Neural cell (in vitro differentiated cells): Measurements from ENCODE around the gene KRTAP1-4. TPM values are rescaled to one million over a fixed set of nuclear protein-coding genes. Genes with fewer than 3 reads are reported as not detected.

ENCODE experiments used
- H2AFZ ChIP-seq: fragments of 200-600, 300-800 bp; sonication (generic), shearing (Covaris generic); 2 replicates; pipeline ENCODE4 v1.6.0; 2014; ENCODE audit warnings: low read depth, mild to moderate bottlenecking, antibody characterized with exemption, low read length, moderate library complexity
- H3F3A ChIP-seq: fragments of 200-600 bp; shearing (Covaris generic); 2 replicates; pipeline ENCODE4 v1.6.1; 2016; ENCODE audit warnings: mild to moderate bottlenecking, moderate library complexity, mixed read lengths, antibody characterized with exemption, low read length; ENCODE audit not compliant: insufficient read depth, poor library complexity, severe bottlenecking
- H3K27ac ChIP-seq: fragments of 200-600, 300-800 bp; sonication (generic), shearing (Covaris generic); 2 replicates; pipeline ENCODE4 v1.5.1; 2014; ENCODE audit warnings: mild to moderate bottlenecking, low read length, moderate library complexity
- H3K27me3 ChIP-seq: fragments of 300-800, 200-600 bp; sonication (generic), shearing (Covaris generic); 2 replicates; pipeline ENCODE4 v1.6.0; 2014; ENCODE audit warnings: mild to moderate bottlenecking, low read depth, low read length, moderate library complexity; ENCODE audit not compliant: insufficient read depth
- H3K36me3 ChIP-seq: fragments of 300-800, 200-600 bp; sonication (generic), shearing (Covaris generic); 2 replicates; pipeline ENCODE4 v1.5.1; 2014; ENCODE audit warnings: mild to moderate bottlenecking, antibody characterized with exemption, low read length, moderate library complexity; ENCODE audit not compliant: insufficient read depth
- H3K4me2 ChIP-seq: fragments of 300-800, 200-600 bp; sonication (generic), shearing (Covaris generic); 2 replicates; pipeline ENCODE4 v1.6.0; 2014; ENCODE audit warnings: mild to moderate bottlenecking, low read length
- H3K4me3 ChIP-seq: fragments of 300-800, 200-600 bp; sonication (generic), shearing (Covaris generic); 2 replicates; pipeline ENCODE4 v1.5.1; 2014; ENCODE audit warnings: mild to moderate bottlenecking, low read length, moderate library complexity
- H3K79me2 ChIP-seq: fragments of 200-600 bp; shearing (Covaris generic); replicated peaks from 2 replicates; pipeline ENCODE4 v1.6.0; 2014; ENCODE audit warnings: mild to moderate bottlenecking, low read length, moderate library complexity; ENCODE audit not compliant: insufficient read depth
- H3K9ac ChIP-seq: fragments of 300-800, 200-600 bp; sonication (generic), shearing (Covaris generic); 2 replicates; pipeline ENCODE4 v1.6.1; 2016; ENCODE audit warnings: mild to moderate bottlenecking, low read length, mixed read lengths
- H3K9me2 ChIP-seq: fragments of 200-600 bp; shearing (Covaris generic); 2 replicates; pipeline ENCODE4 v1.6.1; 2016; ENCODE audit warnings: mild to moderate bottlenecking, low read length, mixed read lengths; ENCODE audit not compliant: insufficient read depth
- H3K9me3 ChIP-seq: fragments of 200-600, 300-800 bp; sonication (generic), shearing (Covaris generic); 2 replicates; pipeline ENCODE4 v1.6.1; 2016; ENCODE audit warnings: mild to moderate bottlenecking, mixed run types, low read length, moderate library complexity, mixed read lengths
- H4K20me1 ChIP-seq: fragments of 200-600 bp; shearing (Covaris generic); 2 replicates; pipeline ENCODE4 v1.6.1; 2016; ENCODE audit warnings: mild to moderate bottlenecking, mixed run types; ENCODE audit not compliant: insufficient read depth
- CTCF ChIP-seq: fragments of 450-650 bp; IDR thresholded peaks from 2 replicates; pipeline ENCODE4 v1.5.1; 2014; ENCODE audit warnings: antibody characterized with exemption, mild to moderate bottlenecking, moderate library complexity; ENCODE audit not compliant: poor library complexity, severe bottlenecking
- EP300 ChIP-seq: fragments of 450-650 bp; conservative IDR thresholded peaks from 2 replicates; pipeline ENCODE4 v1.6.1; 2014; ENCODE audit warnings: antibody characterized with exemption, mild to moderate bottlenecking, moderate library complexity; ENCODE audit not compliant: poor library complexity, severe bottlenecking
- EZH2 ChIP-seq: fragments of 200-600, 300-800 bp; shearing (Covaris generic), sonication (generic); IDR thresholded peaks from 2 replicates; pipeline ENCODE4 v1.6.1; 2014; ENCODE audit warnings: antibody characterized with exemption, low read length, borderline replicate concordance, mild to moderate bottlenecking; ENCODE audit not compliant: insufficient read depth, poor library complexity, severe bottlenecking
- MXI1 ChIP-seq: fragments of 450-650 bp; conservative IDR thresholded peaks from 2 replicates; pipeline ENCODE4 v1.6.1; 2014; ENCODE audit warnings: antibody characterized with exemption, mild to moderate bottlenecking; ENCODE audit not compliant: poor library complexity, severe bottlenecking
- POLR2AphosphoS5 ChIP-seq: IDR thresholded peaks from 2 replicates; pipeline ENCODE4 v1.6.1; 2012
- RAD21 ChIP-seq: fragments of 450-650 bp; conservative IDR thresholded peaks from 2 replicates; pipeline ENCODE4 v1.6.1; 2014; ENCODE audit warnings: antibody characterized with exemption, mild to moderate bottlenecking, moderate library complexity
- SMC3 ChIP-seq: fragments of 450-650 bp; conservative IDR thresholded peaks from 2 replicates; pipeline ENCODE4 v1.6.1; 2014; ENCODE audit warnings: antibody characterized with exemption, mild to moderate bottlenecking, moderate library complexity; ENCODE audit not compliant: poor library complexity
- TAF1 ChIP-seq: IDR thresholded peaks from 2 replicates; pipeline ENCODE4 v1.6.1; 2012; ENCODE audit warnings: low read depth
- polyA plus RNA-seq: library from polyadenylated mRNA; depleted of rRNA; stranded (reverse); fragments of >200 nt; gene quantifications from 2 replicates; pipeline ENCODE4 v1.2.3, GENCODE V29; 2014
- TF ChIP-seq, protein P1 (sequence below): IDR thresholded peaks from 2 replicates; pipeline ENCODE4 v1.6.1; 2012; ENCODE audit warnings: borderline replicate concordance

The KRTAP1-4 gene
- polyA plus RNA-seq, 1 donor from 2014 or later: not detected

- H3K4me3 ChIP-seq: no peak within 1 kb of the TSS
- no peak within 1 kb of the TSS for H3K9ac ChIP-seq
- H4K20me1 ChIP-seq: no peaks in the 10 kb centered on the region
- H3K9me2 ChIP-seq: no peaks in the 10 kb centered on the region
- H3F3A ChIP-seq: no peaks in the 10 kb centered on the region
- no peak within 1 kb of the TSS for H2AFZ ChIP-seq
- no peaks in the 10 kb centered on the region for H3K36me3 ChIP-seq
- no peaks in the 10 kb centered on the region for H3K27me3 ChIP-seq
- TF ChIP-seq TAF1: no peak
- no peak for TF ChIP-seq POLR2AphosphoS5
- TF ChIP-seq SMC3: no peak
- TF ChIP-seq MXI1: no peak
- no peak for TF ChIP-seq EP300
- TF ChIP-seq EZH2: no peak
- TF ChIP-seq RAD21: no peak
- no peak for TF ChIP-seq CTCF
- H3K4me2 ChIP-seq: no peak within 1 kb of the TSS
- no peak within 1 kb of the TSS for H3K27ac ChIP-seq
- H3K9me3 ChIP-seq: no peaks in the 10 kb centered on the region
- no peaks in the 10 kb centered on the region for H3K79me2 ChIP-seq
Measured at GRCh38 chr17:41008811-41009210, 21.2 kb downstream of the KRTAP1-4 start, which contains the start of gene KRTAP3-1. KRTAP3-1 (minus strand) TSS chr17:41009128; CDS start chr17:41009074, 54 bp downstream.

- Histone ChIP-seq H3K9me3 (no peaks in the 10 kb centered on the region), H3K79me2 (no peaks in the 10 kb centered on the region), H3K9me2 (no peaks in the 10 kb centered on the region), H3K36me3 (no peaks in the 10 kb centered on the region), H3K4me2 (no peak overlapping the region), H3K4me3 (no peak overlapping the region), H3K27me3 (no peaks in the 10 kb centered on the region), H3F3A (no peaks in the 10 kb centered on the region), H2AFZ (no peak overlapping the region), H3K9ac (no peak overlapping the region), H4K20me1 (no peaks in the 10 kb centered on the region), H3K27ac (no peak overlapping the region)
- TF ChIP-seq TAF1 (no peak), EP300 (no peak), SMC3 (no peak), EZH2 (no peak), MXI1 (no peak), CTCF (no peak), RAD21 (no peak), POLR2AphosphoS5 (no peak)
- TF ChIP-seq, protein P1, sequence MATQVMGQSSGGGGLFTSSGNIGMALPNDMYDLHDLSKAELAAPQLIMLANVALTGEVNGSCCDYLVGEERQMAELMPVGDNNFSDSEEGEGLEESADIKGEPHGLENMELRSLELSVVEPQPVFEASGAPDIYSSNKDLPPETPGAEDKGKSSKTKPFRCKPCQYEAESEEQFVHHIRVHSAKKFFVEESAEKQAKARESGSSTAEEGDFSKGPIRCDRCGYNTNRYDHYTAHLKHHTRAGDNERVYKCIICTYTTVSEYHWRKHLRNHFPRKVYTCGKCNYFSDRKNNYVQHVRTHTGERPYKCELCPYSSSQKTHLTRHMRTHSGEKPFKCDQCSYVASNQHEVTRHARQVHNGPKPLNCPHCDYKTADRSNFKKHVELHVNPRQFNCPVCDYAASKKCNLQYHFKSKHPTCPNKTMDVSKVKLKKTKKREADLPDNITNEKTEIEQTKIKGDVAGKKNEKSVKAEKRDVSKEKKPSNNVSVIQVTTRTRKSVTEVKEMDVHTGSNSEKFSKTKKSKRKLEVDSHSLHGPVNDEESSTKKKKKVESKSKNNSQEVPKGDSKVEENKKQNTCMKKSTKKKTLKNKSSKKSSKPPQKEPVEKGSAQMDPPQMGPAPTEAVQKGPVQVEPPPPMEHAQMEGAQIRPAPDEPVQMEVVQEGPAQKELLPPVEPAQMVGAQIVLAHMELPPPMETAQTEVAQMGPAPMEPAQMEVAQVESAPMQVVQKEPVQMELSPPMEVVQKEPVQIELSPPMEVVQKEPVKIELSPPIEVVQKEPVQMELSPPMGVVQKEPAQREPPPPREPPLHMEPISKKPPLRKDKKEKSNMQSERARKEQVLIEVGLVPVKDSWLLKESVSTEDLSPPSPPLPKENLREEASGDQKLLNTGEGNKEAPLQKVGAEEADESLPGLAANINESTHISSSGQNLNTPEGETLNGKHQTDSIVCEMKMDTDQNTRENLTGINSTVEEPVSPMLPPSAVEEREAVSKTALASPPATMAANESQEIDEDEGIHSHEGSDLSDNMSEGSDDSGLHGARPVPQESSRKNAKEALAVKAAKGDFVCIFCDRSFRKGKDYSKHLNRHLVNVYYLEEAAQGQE: no peak
Measured at GRCh38 chr17:41004397-41004796, 25.6 kb downstream of the KRTAP1-4 start.
